H4 (cell line): Measurements from ENCODE around the gene KRTAP10-1. TPM values are rescaled to one million over a fixed set of nuclear protein-coding genes. Genes with fewer than 3 reads are reported as not detected.

ENCODE experiments used
- DNase-seq: peaks from one replicate; pipeline ENCODE4 v3.0.0-alpha.2; 2015; ENCODE audit warnings: low spot score
- total RNA-seq: library from RNA; depleted of rRNA; stranded (reverse); fragments of >200 nt; shearing (Covaris generic); gene quantifications from 2 replicates; pipeline ENCODE4 v1.2.3, GENCODE V29; 2014

KRTAP10-1 gene
- total RNA-seq, 1 experiment from 2014 or later = not detected

DNA sequence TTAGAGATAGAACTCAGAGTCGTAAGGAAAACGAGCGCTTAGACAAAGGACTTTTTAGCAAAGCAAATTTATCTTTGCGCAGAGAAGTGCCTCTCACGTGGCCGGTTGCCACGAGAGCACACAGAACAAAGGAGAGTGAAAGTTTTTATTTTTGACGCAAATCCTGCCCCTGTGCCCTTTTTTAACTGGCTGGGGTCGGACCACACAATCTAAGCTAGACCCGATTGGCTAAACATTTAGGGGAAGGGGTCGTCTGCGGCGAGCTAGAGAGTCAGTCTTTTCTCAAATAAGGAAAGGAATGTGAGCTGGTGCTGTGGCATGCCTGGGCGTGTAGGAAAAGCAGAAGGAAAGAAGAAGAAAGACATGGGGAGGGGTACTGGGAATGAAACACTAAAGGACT, 8.9 kb upstream of the KRTAP10-1 start:
- DNase-seq = no peak

DNA sequence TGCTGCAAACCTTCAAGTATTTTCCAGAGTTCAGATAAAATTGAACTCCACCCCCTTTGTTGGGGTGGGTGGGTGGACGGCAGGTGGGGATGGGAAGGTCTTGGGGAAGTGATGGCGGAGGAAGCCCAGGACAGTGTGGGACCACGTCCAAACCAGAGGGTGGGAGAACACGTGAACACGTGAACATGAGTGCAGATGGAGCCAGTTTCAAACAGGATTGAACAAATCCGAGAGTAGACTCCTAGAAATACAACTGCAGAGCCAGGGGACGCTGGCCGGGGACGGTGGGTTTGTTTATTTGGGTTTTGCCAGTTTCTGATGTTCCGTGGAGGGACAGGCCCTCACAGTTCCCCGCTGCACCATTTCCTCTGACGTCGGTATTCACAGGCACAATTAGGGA, 8.4 kb upstream of the KRTAP10-1 start:
- DNase-seq = no peak

DNA sequence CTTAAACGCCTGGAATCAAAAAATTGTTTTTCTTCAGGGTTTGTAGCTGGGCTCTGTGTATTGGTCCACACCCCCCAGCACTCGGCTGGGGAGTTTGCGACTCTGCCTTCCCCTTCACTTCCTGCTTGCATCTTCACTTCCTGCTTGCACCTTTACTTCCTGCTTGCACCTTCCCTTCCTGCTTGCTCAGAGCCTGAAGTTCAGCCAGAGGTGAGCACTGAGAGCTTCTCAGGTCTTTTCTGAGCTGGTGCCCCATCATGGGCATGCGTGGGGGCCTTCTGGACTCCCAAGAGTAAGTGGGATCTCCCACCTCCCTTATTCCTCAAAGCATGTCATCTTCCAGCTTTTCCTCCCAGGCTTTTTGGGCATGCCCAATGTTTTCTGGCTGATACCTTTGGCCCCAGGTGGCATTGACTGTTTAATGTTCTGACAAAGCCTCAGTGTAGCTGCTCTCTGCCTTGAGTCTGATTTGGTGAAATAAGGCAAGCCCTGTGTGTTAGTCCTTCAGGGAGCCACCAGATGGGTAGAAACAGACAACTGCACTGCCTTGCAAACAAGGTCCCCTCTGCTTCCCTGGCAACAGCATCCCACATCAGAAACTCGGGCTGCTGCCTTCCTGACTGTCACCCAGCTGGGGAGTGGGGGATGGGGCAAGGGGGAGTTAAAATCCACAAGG, 7.8 kb upstream of the KRTAP10-1 start:
- DNase-seq = no peak

DNA sequence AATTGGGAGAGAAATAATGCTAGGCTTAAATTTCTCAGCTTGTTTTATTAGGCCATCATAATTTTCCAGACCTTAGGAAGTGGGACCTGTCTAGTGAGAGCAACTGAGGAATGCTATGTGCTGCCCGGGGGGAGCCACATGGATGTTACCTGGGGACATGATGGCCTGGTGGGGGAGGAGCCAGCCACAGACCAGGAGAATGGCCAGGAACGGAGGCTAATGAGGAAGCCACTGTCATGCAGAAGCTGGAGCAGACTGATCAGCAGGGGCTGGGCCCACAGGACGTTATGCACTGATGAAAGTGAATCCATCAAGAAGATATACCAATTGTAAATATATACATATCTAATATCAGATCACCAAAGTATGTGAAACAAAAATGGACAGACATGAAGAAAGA, 4.6 kb upstream of the KRTAP10-1 start:
- DNase-seq = no peak

DNA sequence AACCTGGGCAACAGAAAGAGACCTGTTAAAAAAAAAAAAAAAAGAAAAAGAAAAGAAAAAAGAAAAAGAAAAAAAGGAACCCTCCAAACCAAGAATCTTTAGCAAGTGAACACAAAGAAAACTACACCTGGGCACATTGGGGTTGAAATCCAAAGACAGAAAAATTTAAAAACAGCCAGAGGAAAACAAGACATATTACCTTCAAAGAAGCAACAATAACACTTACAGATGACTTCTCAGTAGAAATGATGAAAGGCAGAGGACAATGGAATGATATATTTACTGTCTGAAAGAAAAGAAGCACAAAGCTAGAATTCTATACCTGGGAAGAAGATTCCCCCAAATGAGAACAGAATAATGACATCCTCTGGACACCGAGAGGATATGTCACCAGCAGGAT, 2.7 kb upstream of the KRTAP10-1 start:
- DNase-seq = no peak

DNA sequence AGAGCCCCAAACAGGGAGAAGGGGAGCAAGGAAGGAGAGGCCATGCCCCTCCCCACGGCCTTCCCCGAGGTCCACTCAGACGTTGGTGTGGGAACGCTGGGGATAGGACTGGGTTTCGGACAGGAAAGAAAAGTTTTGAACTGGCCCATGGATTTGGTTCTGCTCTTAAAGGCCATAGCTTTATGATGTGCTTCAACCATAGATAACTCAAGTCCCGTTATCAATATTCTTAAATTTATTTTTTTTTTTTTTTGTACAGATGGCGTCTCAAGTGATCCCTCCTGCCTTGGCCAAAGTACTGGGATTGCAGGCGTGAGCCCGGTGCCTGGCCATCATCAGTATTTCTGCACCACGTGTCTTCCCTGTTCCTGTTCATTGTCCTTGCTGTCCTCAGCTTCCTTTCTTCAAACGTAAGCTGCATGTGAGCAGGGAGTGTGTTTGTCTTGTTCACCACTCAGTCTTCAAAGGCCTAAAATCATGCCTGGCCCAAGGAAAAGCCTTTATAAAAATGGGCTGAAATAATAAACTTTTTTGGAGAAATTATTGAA, 820 bp upstream of the KRTAP10-1 start:
- DNase-seq = no peak

DNA sequence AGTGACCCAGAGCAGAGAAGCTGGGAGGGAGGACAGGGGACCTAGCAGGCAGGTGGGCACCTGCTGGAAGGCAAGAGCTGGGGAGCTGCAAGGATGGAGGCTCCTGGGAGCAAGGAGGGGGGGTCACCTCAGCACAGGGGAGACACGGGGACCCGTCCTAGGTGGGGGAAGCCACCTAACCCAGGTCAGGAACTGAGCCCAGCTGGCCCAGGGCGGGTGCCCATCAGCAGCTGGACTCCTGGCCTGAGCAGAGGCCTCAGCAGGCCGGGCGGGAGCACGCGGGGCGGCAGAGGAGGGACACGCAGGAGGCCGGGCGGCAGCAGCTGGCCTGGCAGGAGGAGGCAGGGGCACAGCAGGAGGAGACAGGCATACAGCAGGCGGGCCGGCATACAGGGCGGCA, 949 bp downstream of the KRTAP10-1 start:
- no peak for DNase-seq

DNA sequence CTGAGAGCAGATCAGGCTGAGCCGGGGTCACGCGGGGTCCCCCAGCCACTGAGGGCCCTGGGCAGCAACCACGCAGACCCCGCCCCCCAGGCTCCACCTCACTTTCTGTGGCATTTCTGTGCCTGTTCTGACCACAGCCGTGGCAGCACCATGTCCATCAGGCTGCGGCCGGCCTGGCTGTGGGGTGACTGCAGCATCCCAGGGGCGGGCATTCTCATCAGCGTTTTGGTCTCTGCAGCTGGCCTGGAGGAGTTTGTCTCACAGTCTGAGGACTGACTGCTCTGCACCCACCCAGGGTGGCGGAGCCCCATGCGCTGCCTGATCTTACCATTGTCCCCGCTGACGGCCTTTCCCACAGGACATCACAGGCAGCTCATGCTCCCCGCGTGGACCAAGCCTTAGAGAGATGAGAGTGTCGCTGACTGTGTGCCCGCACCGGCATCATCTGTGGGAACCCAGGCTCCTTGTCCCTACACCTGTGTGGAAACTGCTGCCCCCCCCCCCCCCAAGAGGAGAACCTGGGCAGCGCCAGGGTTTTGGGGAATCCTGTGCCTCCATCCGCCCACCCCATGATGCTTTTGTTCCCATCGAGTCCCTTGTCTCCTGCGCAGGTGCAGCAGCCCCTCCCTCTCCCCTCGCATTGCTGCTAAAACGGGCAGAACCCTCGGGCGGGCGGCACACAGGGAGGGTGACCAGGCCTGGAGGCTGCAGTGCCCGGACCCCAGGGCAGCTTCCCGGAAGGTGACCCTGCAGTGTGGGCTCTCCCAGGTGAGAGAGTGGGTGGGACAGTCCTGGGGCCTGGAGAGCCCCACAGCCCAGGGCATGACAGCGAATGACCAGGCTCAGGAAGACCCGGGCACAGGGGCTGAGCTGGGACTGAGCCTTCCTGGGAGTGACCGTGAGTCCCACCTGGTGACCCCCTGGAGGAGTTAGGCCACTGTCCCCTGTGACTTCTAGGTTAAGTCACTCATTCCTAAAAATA, 1.8 kb downstream of the KRTAP10-1 start:
- DNase-seq = no peak

DNA sequence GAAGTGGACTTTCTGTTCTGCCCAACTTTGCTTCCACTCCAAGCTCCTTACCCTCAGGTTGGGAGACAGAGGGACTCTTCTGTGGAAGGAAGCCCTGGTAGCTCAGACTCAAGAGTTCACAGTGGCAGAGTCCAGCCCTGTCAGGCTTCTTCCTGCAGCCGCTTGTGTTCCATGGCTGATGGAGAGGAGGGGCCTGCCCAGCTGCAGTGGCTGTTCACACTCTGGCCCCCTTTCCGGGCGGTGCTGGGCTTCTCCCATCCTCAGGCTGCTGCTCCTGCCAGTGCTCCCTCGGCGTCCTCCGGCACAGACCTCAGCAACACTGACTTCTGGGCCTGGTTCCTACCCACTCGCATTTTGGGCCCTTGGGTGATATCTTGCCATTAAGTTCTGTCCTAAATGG, 4.0 kb downstream of the KRTAP10-1 start:
- no peak for DNase-seq

DNA sequence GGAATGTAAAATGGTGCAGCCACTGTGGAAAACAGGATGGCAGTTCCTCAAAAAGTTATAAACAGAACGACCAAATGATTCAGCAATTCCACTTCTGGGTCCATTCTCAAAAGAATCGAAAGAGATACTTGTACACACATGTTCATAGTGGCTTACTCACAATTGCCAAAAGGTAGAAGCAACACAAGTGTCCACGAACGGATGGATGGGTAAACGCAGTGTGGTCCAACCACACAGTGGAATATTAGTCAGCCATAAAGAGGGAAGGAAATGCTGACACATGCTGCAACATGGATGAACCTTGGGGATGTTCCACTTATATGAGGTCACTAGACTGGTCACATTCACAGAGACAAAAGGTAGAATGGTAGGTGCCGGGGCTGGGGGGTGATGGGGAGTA, 5.3 kb downstream of the KRTAP10-1 start:
- DNase-seq = no peak

DNA sequence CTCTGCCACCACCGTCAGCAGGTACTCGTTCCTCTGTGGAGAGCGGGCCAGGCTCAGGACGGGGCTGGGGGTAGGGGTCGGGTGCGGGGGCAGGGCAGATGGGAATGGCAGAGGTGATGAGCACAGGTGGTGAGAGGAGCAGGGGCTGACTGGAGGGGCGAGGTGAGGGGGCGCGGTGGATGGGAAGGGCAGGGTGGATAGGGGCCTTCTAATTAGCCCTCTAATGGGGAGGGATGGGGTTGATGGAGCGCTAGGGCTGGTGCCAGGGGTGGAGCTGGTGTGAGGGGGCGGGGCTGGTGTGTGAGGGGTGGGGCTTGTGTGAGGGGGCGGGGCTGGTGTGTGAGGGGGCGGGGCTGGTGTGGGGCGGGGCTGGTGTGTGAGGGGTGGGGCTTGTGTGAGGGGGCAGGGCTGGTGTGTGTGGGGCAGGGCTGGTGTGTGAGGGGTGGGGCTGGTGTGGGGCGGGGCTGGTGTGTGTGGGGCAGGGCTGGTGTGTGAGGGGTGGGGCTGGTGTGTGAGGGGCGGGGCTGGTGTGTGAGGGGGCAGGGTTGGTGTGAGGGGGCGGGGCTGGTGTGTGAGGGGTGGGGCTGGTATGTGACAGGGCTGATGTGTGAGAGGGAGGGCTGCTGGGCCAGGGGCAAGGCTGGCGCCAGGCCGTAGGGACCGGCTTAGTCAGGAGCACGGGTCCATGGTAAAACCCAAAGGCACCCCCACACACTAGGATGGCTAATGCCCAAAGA, 5.9 kb downstream of the KRTAP10-1 start:
- DNase-seq = no peak

DNA sequence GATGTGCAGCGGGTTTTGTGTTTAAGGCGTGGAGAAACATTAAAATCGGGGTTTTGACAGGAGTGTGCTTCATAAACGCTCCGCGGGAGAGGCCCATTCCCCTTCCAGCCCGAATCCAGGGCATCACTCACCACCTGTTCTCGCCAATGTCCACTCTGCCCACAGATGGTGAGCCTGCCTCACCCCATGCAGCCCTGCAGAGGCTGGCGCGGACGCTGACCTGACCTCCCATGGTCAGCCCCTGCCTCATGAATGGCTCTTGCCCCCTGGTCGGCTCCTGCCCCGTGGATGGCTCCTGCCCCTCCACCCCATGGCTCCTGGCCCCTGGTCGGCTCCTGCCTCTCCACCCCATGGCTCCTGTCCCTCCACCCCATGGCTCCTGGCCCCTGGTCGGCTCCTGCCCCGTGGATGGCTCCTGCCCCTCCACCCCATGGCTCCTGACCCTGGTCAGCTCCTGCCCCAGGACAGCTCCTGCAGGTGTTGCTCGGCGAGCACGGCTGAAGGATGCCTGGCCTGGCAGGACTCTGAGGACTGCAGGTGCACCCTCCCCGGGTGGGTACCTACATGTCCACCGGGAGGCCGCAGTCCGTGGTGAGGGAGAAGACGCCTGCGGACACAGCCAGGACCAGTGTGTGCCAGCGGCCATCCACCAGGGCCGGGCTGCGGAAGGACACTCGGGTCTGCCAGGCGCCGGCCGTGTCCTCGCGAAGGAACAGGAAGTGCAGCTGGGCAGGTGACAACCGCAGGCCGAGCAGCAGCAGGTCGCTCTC, 6.7 kb downstream of the KRTAP10-1 start:
- DNase-seq = no peak

DNA sequence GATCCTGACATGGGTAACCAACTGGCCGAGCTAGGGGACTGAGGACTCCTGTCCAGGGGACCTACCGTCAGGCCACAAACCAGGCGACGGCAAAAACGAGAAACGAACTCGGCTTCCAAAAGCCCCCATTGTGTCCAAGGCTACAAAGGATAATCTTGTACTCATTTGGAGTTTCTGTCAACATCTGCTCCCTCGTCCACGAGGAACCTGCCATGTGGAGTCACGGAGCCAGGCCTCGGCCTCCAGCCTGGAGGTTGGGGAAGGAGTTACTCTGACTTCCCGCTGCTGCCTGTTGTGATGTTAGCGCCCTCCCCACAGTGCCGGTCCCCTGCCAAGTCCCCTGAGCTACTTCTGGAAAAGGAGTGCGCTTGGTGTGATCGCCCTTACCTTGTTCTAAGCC, 7.3 kb downstream of the KRTAP10-1 start:
- DNase-seq = no peak

DNA sequence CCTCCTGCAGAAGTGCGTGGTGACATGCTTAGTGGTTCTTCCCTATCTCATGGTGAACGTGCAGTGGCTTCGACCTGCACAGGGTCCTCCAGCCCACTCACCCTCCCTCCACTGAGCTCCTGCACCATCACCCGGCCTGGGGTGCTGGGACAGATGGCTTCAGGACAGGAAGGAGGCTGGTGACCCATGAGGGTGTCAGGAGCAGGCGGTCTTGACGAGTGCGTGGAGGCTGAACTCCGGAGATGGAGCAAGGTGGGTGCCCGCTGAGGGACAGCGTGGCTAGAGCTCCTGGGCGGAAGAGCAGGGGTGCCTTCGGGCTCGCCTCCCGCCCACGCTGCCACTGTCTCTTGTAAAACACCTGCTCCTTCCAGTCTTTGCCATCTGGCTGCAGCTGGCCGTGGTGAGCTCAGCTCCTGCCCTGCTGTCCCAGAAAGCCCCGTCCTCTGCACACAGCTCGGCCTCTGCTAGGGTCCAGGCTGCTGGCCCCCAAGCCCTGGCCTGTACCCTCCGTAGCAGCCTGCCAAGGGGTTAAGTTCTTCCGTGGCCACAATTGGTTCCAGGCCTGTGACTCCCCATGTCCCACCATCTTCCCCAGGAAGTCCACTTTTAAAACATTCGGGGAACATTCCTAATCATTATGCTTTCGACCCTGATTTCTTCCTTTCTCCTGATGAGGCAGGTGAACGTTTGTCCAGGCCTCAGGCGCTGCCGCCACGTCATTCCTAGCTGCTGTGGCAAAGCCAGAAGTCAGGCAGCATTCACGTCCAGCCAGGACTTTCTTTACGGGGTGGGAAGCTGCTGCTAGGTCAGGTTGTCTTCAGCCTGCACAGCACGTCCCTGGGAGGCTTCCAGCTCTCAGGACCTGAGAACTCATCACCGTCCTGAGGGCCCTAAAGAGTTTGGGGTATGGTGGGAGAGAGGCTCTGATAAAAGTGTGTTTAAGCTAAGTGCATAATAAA, 8.1 kb downstream of the KRTAP10-1 start:
- no peak for DNase-seq

DNA sequence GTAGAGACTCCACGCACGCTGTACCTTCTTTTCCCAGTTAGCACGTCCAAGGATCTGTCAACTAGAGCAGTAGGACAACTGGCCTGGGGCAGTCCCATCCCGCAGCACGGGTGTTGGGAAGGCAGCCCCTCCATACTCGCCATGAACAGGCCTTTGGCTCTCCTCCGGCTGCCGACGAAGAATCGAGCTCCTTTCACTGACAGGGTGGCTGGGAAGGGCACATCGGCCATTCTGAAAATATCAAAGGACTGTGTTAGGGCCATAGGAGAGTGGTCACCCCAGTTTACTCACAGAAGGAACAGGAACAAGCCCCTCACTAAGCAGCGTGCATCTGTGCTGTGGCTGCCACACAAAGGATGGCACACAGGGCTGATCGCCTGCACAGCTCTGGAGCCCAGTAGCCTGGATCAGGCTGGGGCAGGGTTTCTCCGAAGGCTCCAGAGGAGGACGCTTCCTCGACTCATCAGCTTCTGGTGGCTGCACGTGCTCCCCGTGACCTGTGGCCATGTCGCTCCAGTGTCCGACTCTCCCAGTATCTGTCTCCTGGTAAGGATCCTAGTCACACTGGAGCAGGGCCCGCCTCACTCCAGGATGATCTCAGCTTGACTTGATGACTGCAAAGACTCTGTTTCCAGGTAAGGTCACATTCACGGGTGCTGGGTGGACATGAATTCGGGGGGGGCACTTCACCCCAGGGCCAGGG, 8.9 kb downstream of the KRTAP10-1 start:
- no peak for DNase-seq

DNA sequence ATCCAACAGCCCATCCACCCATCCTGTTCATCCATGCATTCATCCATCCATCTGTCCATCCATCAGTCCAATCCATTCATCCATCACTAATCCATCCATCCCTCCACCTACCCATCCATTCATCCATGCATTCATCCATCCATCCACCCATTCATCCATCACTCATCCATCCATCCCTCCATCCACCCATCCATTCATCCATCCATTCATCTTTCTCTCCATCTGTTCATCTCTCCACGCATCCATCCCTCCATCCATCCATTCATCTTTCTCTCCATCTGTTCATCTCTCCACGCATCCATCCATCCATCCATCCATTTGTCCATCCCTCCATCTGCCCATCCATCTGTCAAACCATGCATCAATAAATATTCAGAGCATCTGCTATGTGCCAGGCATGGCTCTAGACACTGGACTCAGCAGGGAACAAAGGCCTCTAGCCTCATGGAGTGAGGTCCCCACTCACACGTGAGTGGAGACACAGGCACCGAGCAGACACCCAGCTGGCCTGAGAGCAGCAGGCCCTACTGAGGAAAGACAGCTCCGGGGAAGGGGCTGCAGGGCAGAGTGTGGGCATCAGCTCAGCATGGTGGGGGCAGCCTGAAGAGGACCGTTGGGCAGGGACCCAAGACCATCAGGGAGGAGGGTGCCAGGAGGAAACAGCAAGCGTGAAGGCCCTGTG, 9.6 kb downstream of the KRTAP10-1 start:
- no peak for DNase-seq

DNA sequence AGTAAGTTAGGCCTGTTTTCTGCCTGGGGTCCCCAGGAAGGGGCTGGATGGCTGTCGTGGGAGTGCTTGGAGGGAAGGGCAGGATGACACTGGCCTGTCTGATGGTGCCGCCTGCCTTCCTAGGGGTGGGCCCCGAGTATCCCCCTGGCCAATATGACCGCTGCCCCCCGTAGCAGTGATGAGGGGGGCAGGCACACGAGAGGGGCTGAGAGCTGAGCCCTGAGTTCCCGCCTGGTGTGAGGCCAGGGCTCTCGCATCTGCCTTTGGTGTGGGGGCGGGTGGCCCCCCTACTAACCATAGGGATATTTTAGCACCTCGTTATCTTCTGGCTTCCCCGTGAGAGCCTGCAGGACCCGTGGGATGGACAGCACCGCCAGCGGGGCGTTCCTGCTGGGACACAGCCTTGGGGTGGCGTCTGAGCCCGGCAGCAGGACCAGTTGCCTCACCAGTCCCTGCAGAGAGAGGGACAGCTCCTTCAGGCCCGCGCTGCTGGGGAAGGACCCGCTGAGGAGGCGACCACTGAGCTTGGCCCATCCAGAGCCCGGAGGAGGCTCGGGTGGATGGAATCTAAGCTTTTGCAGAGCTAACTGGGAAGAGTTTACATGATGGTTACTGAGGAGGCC, 10.4 kb downstream of the KRTAP10-1 start:
- no peak for DNase-seq

DNA sequence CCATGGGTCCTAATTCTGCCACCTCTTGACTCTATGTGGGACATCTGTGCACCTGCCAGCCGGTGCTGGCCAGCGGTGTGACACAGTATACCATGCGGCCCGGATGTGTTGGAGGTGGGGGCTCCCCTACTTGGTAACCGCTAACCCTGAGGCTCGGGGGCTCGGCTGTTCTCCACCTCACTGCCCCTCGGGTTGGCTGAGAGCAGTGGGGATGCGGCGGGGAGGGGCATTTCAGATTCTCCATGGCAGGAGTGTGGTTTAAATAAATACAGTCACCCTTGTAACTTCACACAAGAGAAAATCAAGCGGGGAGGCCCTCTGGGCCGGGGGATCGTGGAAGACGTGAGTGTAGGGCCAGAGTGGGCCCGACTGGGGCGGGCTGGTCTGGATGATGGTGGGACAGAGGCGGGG, 11.0 kb downstream of the KRTAP10-1 start:
- no peak for DNase-seq

DNA sequence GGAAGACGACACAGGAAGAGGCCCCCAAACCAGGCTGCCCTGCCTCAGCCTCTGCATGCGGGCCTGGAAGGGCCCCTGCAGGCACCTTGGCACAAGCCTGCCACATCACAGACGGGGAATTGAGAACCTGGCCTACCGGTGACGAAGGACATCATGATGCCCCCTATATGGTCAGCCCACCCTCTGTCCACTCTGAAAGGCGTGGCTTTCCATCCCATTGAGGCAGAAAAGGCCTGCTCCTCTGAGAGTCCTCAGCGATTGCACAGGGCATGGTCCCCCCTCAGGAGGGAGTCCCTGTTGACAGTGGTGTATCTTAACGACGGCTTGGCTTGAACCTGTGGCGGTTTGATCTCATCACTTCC, 11.4 kb downstream of the KRTAP10-1 start:
- no peak for DNase-seq
